SK-N-SH (cell line): ENCODE measurements around the gene METTL14. TPM values are rescaled to one million over a fixed set of nuclear protein-coding genes. Genes with fewer than 3 reads are reported as not detected.

ENCODE experiments used
- CTCF ChIA-PET: fragments of 300-600, 350-600 bp; formaldehyde crosslinking; extraction: SDS; loops from one replicate; lab custom pipeline; 2021; lab: Yijun Ruan, JAX
- POLR2A ChIA-PET: fragments of 350-600 bp; sonication (Branson Sonifier 250); formaldehyde crosslinking; extraction: SDS; loops from one replicate; lab custom pipeline; 2020; ENCODE audit warnings: antibody characterized with exemption, inconsistent platforms; lab: Yijun Ruan, JAX
- DNase-seq: peaks from one replicate; pipeline ENCODE4 v3.0.0; 2012
- H2AFZ ChIP-seq: fragments of 200-600 bp; sonication (generic); 2 replicates; pipeline ENCODE4 v1.8.1; 2016; ENCODE audit warnings: antibody characterized with exemption, mild to moderate bottlenecking, low read depth
- H3F3A ChIP-seq: fragments of 200-600 bp; sonication (generic); replicated peaks from 2 replicates; pipeline ENCODE3; 2016; ENCODE audit warnings: antibody characterized with exemption, mild to moderate bottlenecking; ENCODE audit not compliant: insufficient read depth
- H3K27ac ChIP-seq, 2 experiments: fragments of 200-500 bp in 1 of 2; fragments of 200-600 bp in 1 of 2; sonication (Bioruptor generic) in 1 of 2; sonication (generic), shearing (Covaris generic) in 1 of 2; 2 replicates each; pipeline versions ENCODE4 v1.5.1 to v1.6.1; 2014 to 2016; ENCODE audit warnings: low read depth in 2 of 2, inconsistent platforms in 1 of 2, low read length in 1 of 2, mild to moderate bottlenecking in 1 of 2, mixed read lengths in 1 of 2
- H3K27me3 ChIP-seq: fragments of 200-600 bp; sonication (generic), shearing (Covaris generic); 2 replicates; pipeline ENCODE4 v1.6.1; 2016; ENCODE audit warnings: mixed run types; ENCODE audit not compliant: insufficient read depth
- H3K36me3 ChIP-seq, 2 experiments: fragments of 200-500 bp in 1 of 2; fragments of 200-600 bp in 1 of 2; sonication (Bioruptor generic) in 1 of 2; sonication (generic) in 1 of 2; replicated peaks in 1 of 2; 2 replicates each; pipeline versions ENCODE3 to v1.5.1; 2014 to 2016; ENCODE audit warnings: low read length in 1 of 2, mild to moderate bottlenecking in 1 of 2; ENCODE audit not compliant: insufficient read depth in 2 of 2, control insufficient read depth in 1 of 2
- H3K4me1 ChIP-seq, 2 experiments: fragments of 200-500 bp in 1 of 2; fragments of 200-600 bp in 1 of 2; sonication (Bioruptor generic) in 1 of 2; sonication (generic), shearing (Covaris generic) in 1 of 2; 2 replicates each; pipeline versions ENCODE4 v1.5.1 to v1.6.1; 2014 to 2016; ENCODE audit warnings: low read depth in 1 of 2, low read length in 1 of 2, mixed run types in 1 of 2; ENCODE audit not compliant: insufficient read depth in 2 of 2, control insufficient read depth in 1 of 2
- H3K4me2 ChIP-seq: fragments of 200-600 bp; sonication (generic), shearing (Covaris generic); 2 replicates; pipeline ENCODE4 v1.6.1; 2017; ENCODE audit warnings: mixed run types
- H3K4me3 ChIP-seq, 2 experiments: fragments of 200-500 bp in 1 of 2; fragments of 200-600 bp in 1 of 2; sonication (Bioruptor generic) in 1 of 2; sonication (generic), shearing (Covaris generic) in 1 of 2; 2 replicates each; pipeline versions ENCODE4 v1.5.1 to v1.8.1; 2014 to 2016; ENCODE audit warnings: low read depth in 2 of 2, inconsistent platforms in 1 of 2, low read length in 1 of 2, mild to moderate bottlenecking in 1 of 2, mixed read lengths in 1 of 2, moderate library complexity in 1 of 2
- H3K79me2 ChIP-seq: fragments of 200-600 bp; sonication (generic); 2 replicates; pipeline ENCODE4 v1.8.1; 2017; ENCODE audit warnings: mild to moderate bottlenecking; ENCODE audit not compliant: insufficient read depth
- H3K9ac ChIP-seq: fragments of 200-600 bp; sonication (generic); 2 replicates; pipeline ENCODE4 v1.6.1; 2017; ENCODE audit warnings: mixed run types
- H3K9me2 ChIP-seq: fragments of 200-600 bp; sonication (generic); 2 replicates; pipeline ENCODE4 v1.6.1; 2017; ENCODE audit warnings: mixed run types
- H3K9me3 ChIP-seq: fragments of 200-600 bp; sonication (generic); 2 replicates; pipeline ENCODE4 v1.6.1; 2017; ENCODE audit warnings: mixed run types, mild to moderate bottlenecking, moderate library complexity
- H4K20me1 ChIP-seq: fragments of 200-600 bp; sonication (generic); 2 replicates; pipeline ENCODE4 v1.6.1; 2017; ENCODE audit warnings: mild to moderate bottlenecking, mixed run types; ENCODE audit not compliant: insufficient read depth
- CHD2 ChIP-seq: fragments of 150-350 bp; IDR thresholded peaks from 2 replicates; pipeline ENCODE4 v1.6.1; 2018; ENCODE audit warnings: low read length; ENCODE audit not compliant: partially characterized antibody
- ELF1 ChIP-seq: IDR thresholded peaks from 2 replicates; pipeline ENCODE4 v1.4.0; 2012
- EP300 ChIP-seq, 2 experiments: IDR thresholded peaks; 2 replicates each; pipeline versions ENCODE4 v1.4.0 to v1.6.1; 2012; ENCODE audit warnings: borderline replicate concordance in 1 of 2, low read depth in 1 of 2, low read length in 1 of 2
- EZH2phosphoT487 ChIP-seq: fragments of 200-600 bp; sonication (generic); IDR thresholded peaks from 2 replicates; pipeline ENCODE4 v1.6.1; 2017; ENCODE audit warnings: low read depth, mixed run types, mild to moderate bottlenecking, antibody characterized with exemption, moderate library complexity, borderline replicate concordance
- FOXJ3 ChIP-seq: sonication (generic); formaldehyde crosslinking; IDR thresholded peaks from 2 replicates; pipeline ENCODE4 v1.5.1; 2020; ENCODE audit warnings: mild to moderate bottlenecking, missing genetic modification reagents
- GABPA ChIP-seq: IDR thresholded peaks from 2 replicates; pipeline ENCODE4 v1.4.0; 2012; ENCODE audit warnings: low read depth, mild to moderate bottlenecking
- NRF1 ChIP-seq: IDR thresholded peaks from 2 replicates; pipeline ENCODE4 v1.6.1; 2012; ENCODE audit warnings: low read depth, mild to moderate bottlenecking, low read length
- PBX3 ChIP-seq: IDR thresholded peaks from 2 replicates; pipeline ENCODE4; 2012
- RCOR1 ChIP-seq: fragments of 150-350 bp; IDR thresholded peaks from 2 replicates; pipeline ENCODE4 v1.6.1; 2017; ENCODE audit warnings: antibody characterized with exemption, low read length
- SIN3A ChIP-seq: IDR thresholded peaks from 2 replicates; pipeline ENCODE4 v1.6.1; 2012; ENCODE audit warnings: low read depth, mild to moderate bottlenecking, low read length, moderate library complexity, borderline replicate concordance
- TAF1 ChIP-seq: IDR thresholded peaks from 2 replicates; pipeline ENCODE4 v1.6.1; 2012; ENCODE audit warnings: low read depth, mild to moderate bottlenecking, low read length, moderate library complexity, borderline replicate concordance
- TCF12 ChIP-seq: IDR thresholded peaks from 2 replicates; pipeline ENCODE4 v1.4.0; 2012
- TEAD4 ChIP-seq: IDR thresholded peaks from 2 replicates; pipeline ENCODE4 v1.4.0; 2012; ENCODE audit warnings: mild to moderate bottlenecking, borderline replicate concordance; ENCODE audit not compliant: insufficient read depth
- USF1 ChIP-seq: IDR thresholded peaks from 2 replicates; pipeline ENCODE4 v1.4.0; 2012; ENCODE audit warnings: low read depth, borderline replicate concordance
- YY1 ChIP-seq: IDR thresholded peaks from 2 replicates; pipeline ENCODE4 v1.4.0; 2012; ENCODE audit warnings: low read depth, mild to moderate bottlenecking
- WGBS: methylation state at CpG from one replicate; pipeline ENCODE4 v1.1.6; 2017; ENCODE audit warnings: low lambda C conversion rate; 5-methylcytosine and 5-hydroxymethylcytosine counted together
- polyA plus RNA-seq, 3 experiments: library from polyadenylated mRNA; depleted of rRNA; stranded (reverse); fragments of >200 nt; gene quantifications; 2 replicates each; pipeline ENCODE4 v1.2.3, GENCODE V29; 2012

The METTL14 gene
- polyA plus RNA-seq, 1 of the 3 experiments (the other 2 are of a cell fraction), result 11.0 TPM

GRCh38 chr4:118729287-118730286 is 44.4 kb downstream of the METTL14 start:
- CTCF ChIA-PET, result interaction anchor here (0.8 to 1.9 kb wide), 3 partner anchors 10 to 239 kb away, joined by 3 to 6 read pairs (median 3); no protein-coding TSS in a partner anchor
- Histone ChIP-seq H3K4me1 (peaks cover 4 to 21% of the 10 kb centered on the region in 2 experiments; a peak in 3 of 4 replicates), H4K20me1 (no peaks in the 10 kb centered on the region), H3K27ac (peak overlapping the region; percentile 16 to 54; a peak in 3 of 4 replicates), H3K9ac (no peak overlapping the region; the same call in 1 of the 2 replicates), H3K36me3 (peaks cover 82 to 92% of the 10 kb centered on the region in 2 experiments), H3K79me2 (0 out of 2 replicates have a peak, but pooled peaks cover 5% of the 10 kb centered on the region), H3K27me3 (no peaks in the 10 kb centered on the region), H3K4me3 (peak overlapping the region in 1 of 2 experiments; percentile 23; a peak in 1 of 4 replicates), H2AFZ (no peak overlapping the region), H3F3A (peaks cover 40% of the 10 kb centered on the region), H3K4me2 (peak overlapping the region; percentile 37; the same call in 1 of the 2 replicates)
- WGBS, result 98% methylated on average over 6 of the region's 6 CpGs
- no peak for TF ChIP-seq PBX3
- no peak for TF ChIP-seq EZH2phosphoT487
- no peak for TF ChIP-seq EP300 (IDR thresholded peaks at IDR 0.05; ENCODE audit: borderline replicate concordance in 1 of 2, low read depth in 1 of 2, low read length in 1 of 2)
- no peak for TF ChIP-seq SIN3A
- no peak for TF ChIP-seq NRF1
- TF ChIP-seq ELF1, result no peak
- TF ChIP-seq, all 33 proteins: peak for 0
- no peak for DNase-seq
- no peaks in the 10 kb centered on the region for H3K9me2 ChIP-seq
- no peaks in the 10 kb centered on the region for H3K9me3 ChIP-seq
- POLR2A ChIA-PET, result no interaction called here

- H3K9me3 ChIP-seq, result no peaks in the 10 kb centered on the region
- H3K9me2 ChIP-seq, result no peaks in the 10 kb centered on the region
- no peaks in the 10 kb centered on the region for H3K27me3 ChIP-seq
- H3K4me3 ChIP-seq, result no peak overlapping the region
- no peak overlapping the region for H3K4me2 ChIP-seq
- peaks cover 82 to 92% of the 10 kb centered on the region in 2 experiments for H3K36me3 ChIP-seq
- H3K9ac ChIP-seq, result no peak overlapping the region
- ChIA-PET CTCF (interaction anchor here (1.1 to 1.9 kb wide), 3 partner anchors 11 to 238 kb away, joined by 3 to 6 read pairs (median 3); no protein-coding TSS in a partner anchor), POLR2A (no interaction called here)
- H4K20me1 ChIP-seq, result no peaks in the 10 kb centered on the region
- peaks cover 4 to 21% of the 10 kb centered on the region in 2 experiments; a peak in 3 of 4 replicates for H3K4me1 ChIP-seq
- peak overlapping the region in 1 of 2 experiments; percentile 54; a peak in 3 of 4 replicates for H3K27ac ChIP-seq
- DNase-seq, result no peak
- H3F3A ChIP-seq, result peaks cover 44% of the 10 kb centered on the region
- TF ChIP-seq FOXJ3 (CRISPR knock-in tag) (no peak), TEAD4 (no peak), USF1 (no peak), RCOR1 (no peak), TAF1 (no peak), YY1 (no peak), ELF1 (no peak), CHD2 (no peak), GABPA (no peak), TCF12 (no peak)
- H2AFZ ChIP-seq, result no peak overlapping the region
- 0 out of 2 replicates have a peak, but pooled peaks cover 5% of the 10 kb centered on the region for H3K79me2 ChIP-seq
These were observed 45.5 kb downstream of the METTL14 start for GRCh38 chr4:118730683-118731082.
